Measurements from ENCODE around the gene MYOZ2.

The MYOZ2 gene

DNA sequence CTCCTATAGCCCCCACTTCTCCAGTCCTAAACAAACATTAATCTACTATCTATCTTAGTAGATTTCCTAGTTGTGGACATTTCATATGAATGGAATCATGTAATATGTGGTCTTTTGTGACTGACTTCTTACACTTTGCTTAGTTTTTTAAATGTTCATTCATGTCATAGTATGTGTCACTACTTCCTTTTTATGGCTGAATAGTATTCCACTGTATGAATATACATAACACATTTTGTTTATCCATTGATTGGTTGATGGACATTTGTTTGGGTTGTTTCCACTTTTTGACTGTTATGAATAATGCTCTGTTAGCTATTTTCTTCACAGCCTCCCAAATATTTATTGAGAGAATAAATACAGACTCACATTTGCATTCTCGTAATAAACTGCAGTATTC, 96.7 kb downstream of the MYOZ2 start:
- no peaks in the 10 kb centered on the region for H3K27me3 ChIP-seq (ENCODE audit: insufficient read depth, low read length)
- 0 out of 2 replicates have a peak, but pooled peaks cover 4% of the 10 kb centered on the region for H3K79me2 ChIP-seq (ENCODE audit: insufficient read depth, low read length)
- H2AFZ ChIP-seq (ENCODE audit: low read length) = no peak overlapping the region
- peaks cover 11% of the 10 kb centered on the region; the same call in 1 of the 2 replicates for H3K36me3 ChIP-seq (ENCODE audit: insufficient read depth, low read length)
- no peaks in the 10 kb centered on the region for H4K20me1 ChIP-seq (ENCODE audit: insufficient read depth, low read length)
- H3K9ac ChIP-seq (ENCODE audit: low read length) = no peak overlapping the region
- H3K4me3 ChIP-seq (ENCODE audit: low read depth, low read length, poor library complexity, severe bottlenecking) = no peak overlapping the region
- H3F3A ChIP-seq (ENCODE audit: insufficient read depth, low read length) = no peaks in the 10 kb centered on the region
- TF ChIP-seq, protein P1, sequence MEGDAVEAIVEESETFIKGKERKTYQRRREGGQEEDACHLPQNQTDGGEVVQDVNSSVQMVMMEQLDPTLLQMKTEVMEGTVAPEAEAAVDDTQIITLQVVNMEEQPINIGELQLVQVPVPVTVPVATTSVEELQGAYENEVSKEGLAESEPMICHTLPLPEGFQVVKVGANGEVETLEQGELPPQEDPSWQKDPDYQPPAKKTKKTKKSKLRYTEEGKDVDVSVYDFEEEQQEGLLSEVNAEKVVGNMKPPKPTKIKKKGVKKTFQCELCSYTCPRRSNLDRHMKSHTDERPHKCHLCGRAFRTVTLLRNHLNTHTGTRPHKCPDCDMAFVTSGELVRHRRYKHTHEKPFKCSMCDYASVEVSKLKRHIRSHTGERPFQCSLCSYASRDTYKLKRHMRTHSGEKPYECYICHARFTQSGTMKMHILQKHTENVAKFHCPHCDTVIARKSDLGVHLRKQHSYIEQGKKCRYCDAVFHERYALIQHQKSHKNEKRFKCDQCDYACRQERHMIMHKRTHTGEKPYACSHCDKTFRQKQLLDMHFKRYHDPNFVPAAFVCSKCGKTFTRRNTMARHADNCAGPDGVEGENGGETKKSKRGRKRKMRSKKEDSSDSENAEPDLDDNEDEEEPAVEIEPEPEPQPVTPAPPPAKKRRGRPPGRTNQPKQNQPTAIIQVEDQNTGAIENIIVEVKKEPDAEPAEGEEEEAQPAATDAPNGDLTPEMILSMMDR (IDR thresholded peaks at IDR 0.05; ENCODE audit: low read length) = no peak
- no peak for TF ChIP-seq EZH2 (IDR thresholded peaks at IDR 0.05; ENCODE audit: borderline replicate concordance, low read length)
- no peak overlapping the region for H3K27ac ChIP-seq (ENCODE audit: low read depth, low read length, poor library complexity, severe bottlenecking)
- no peaks in the 10 kb centered on the region for H3K9me3 ChIP-seq (ENCODE audit: low read length)
- no peak overlapping the region for H3K4me2 ChIP-seq (ENCODE audit: low read length)
- peaks cover 17% of the 10 kb centered on the region for H3K4me1 ChIP-seq (ENCODE audit: insufficient read depth, low read length, severe bottlenecking)
- H3K9me2 ChIP-seq (ENCODE audit: low read depth, low read length) = no peaks in the 10 kb centered on the region

DNA sequence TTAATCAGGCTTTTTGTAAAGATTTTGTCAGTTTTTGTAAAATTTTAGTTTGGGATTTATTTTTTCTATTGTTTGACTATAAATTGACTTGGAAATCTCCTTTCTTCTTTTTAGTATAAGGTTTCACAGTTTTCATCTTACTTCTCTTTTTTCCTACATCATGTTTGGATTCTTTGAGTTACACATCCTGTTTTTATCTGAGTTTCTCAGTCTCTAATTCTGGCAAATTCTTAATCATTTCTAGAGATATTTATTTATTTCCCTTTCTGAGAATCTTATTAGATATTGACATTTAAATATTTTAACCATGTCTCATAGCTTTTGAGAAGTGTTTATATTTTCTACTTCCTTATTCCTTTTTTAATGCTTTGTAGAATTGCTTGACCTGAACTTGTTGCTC, 97.6 kb downstream of the MYOZ2 start:
- H3K9me3 ChIP-seq (ENCODE audit: low read length) = no peaks in the 10 kb centered on the region
- H3K4me3 ChIP-seq (ENCODE audit: low read depth, low read length, poor library complexity, severe bottlenecking) = no peak overlapping the region
- no peaks in the 10 kb centered on the region for H4K20me1 ChIP-seq (ENCODE audit: insufficient read depth, low read length)
- H3K27me3 ChIP-seq (ENCODE audit: insufficient read depth, low read length) = no peaks in the 10 kb centered on the region
- H3K4me1 ChIP-seq (ENCODE audit: insufficient read depth, low read length, severe bottlenecking) = peaks cover 17% of the 10 kb centered on the region
- H3K79me2 ChIP-seq (ENCODE audit: insufficient read depth, low read length) = 0 out of 2 replicates have a peak, but pooled peaks cover 4% of the 10 kb centered on the region
- H3F3A ChIP-seq (ENCODE audit: insufficient read depth, low read length) = no peaks in the 10 kb centered on the region
- no peak overlapping the region for H3K27ac ChIP-seq (ENCODE audit: low read depth, low read length, poor library complexity, severe bottlenecking)
- H2AFZ ChIP-seq (ENCODE audit: low read length) = no peak overlapping the region
- H3K9me2 ChIP-seq (ENCODE audit: low read depth, low read length) = no peaks in the 10 kb centered on the region
- peaks cover 11% of the 10 kb centered on the region; the same call in 1 of the 2 replicates for H3K36me3 ChIP-seq (ENCODE audit: insufficient read depth, low read length)
- TF ChIP-seq EZH2 (IDR thresholded peaks at IDR 0.05; ENCODE audit: borderline replicate concordance, low read length) = no peak
- no peak overlapping the region for H3K9ac ChIP-seq (ENCODE audit: low read length)
- H3K4me2 ChIP-seq (ENCODE audit: low read length) = peak overlapping the region; percentile 17; the same call in 1 of the 2 replicates

DNA sequence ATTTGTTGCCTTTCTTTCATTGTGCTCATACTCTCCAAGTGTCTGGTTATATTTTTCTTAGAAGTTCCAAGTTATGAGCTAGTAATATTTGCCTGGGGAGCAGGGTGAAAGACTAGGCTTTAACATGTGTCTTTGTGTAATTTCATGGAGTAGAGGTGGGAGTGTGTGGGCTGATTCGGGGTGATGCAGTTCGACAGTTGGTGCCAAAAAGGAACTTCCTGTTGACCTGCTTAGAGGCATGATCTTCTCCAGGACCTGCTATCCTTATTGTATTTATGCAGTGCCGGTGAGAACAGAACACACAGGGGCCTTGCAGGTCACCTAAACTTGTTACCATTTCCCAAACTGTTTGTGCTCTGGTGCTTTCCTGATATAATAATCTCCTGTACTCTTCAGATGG, 98.1 kb downstream of the MYOZ2 start:
- no peak overlapping the region for H2AFZ ChIP-seq (ENCODE audit: low read length)
- H4K20me1 ChIP-seq (ENCODE audit: insufficient read depth, low read length) = no peaks in the 10 kb centered on the region
- no peaks in the 10 kb centered on the region for H3K9me3 ChIP-seq (ENCODE audit: low read length)
- no peak for TF ChIP-seq EZH2 (IDR thresholded peaks at IDR 0.05; ENCODE audit: borderline replicate concordance, low read length)
- TF ChIP-seq, protein P1 (IDR thresholded peaks at IDR 0.05; ENCODE audit: low read length) = no peak
- H3K4me2 ChIP-seq (ENCODE audit: low read length) = peak overlapping the region; percentile 17; the same call in 1 of the 2 replicates
- 0 out of 2 replicates have a peak, but pooled peaks cover 4% of the 10 kb centered on the region for H3K79me2 ChIP-seq (ENCODE audit: insufficient read depth, low read length)
- H3K9ac ChIP-seq (ENCODE audit: low read length) = no peak overlapping the region
- peaks cover 17% of the 10 kb centered on the region for H3K4me1 ChIP-seq (ENCODE audit: insufficient read depth, low read length, severe bottlenecking)
- H3K27ac ChIP-seq (ENCODE audit: low read depth, low read length, poor library complexity, severe bottlenecking) = peak overlapping the region; percentile 41
- peaks cover 11% of the 10 kb centered on the region; the same call in 1 of the 2 replicates for H3K36me3 ChIP-seq (ENCODE audit: insufficient read depth, low read length)
- H3K9me2 ChIP-seq (ENCODE audit: low read depth, low read length) = no peaks in the 10 kb centered on the region
- H3F3A ChIP-seq (ENCODE audit: insufficient read depth, low read length) = no peaks in the 10 kb centered on the region
- no peaks in the 10 kb centered on the region for H3K27me3 ChIP-seq (ENCODE audit: insufficient read depth, low read length)
- no peak overlapping the region for H3K4me3 ChIP-seq (ENCODE audit: low read depth, low read length, poor library complexity, severe bottlenecking)

DNA sequence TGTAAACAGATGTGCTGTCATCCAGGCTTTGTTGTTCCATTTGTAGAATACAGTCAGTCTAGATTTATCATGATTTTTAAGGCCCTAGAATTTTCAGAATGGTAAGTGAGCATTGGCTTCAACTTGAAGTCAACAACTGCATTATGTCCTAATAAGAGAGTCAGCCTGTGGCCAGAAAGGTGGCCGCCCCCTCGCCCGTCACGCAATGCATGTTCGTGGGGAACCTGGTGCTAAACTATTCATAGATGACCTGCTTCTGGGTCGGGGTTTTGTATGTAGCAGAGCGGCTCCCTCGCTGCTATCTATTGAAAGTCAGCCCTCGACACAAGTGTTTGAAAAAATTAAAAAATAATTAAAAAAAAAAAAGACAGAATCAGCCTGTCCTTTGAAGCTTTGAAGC, 101.6 kb downstream of the MYOZ2 start:
- Histone ChIP-seq H3K4me2 (ENCODE audit: low read length) (no peak overlapping the region), H3K4me3 (ENCODE audit: low read depth, low read length, poor library complexity, severe bottlenecking) (no peak overlapping the region), H3K27ac (ENCODE audit: low read depth, low read length, poor library complexity, severe bottlenecking) (no peak overlapping the region), H3K9me2 (ENCODE audit: low read depth, low read length) (no peaks in the 10 kb centered on the region), H3K4me1 (ENCODE audit: insufficient read depth, low read length, severe bottlenecking) (peaks cover 17% of the 10 kb centered on the region), H3F3A (ENCODE audit: insufficient read depth, low read length) (no peaks in the 10 kb centered on the region), H3K9ac (ENCODE audit: low read length) (no peak overlapping the region), H3K27me3 (ENCODE audit: insufficient read depth, low read length) (no peaks in the 10 kb centered on the region), H3K36me3 (ENCODE audit: insufficient read depth, low read length) (peaks cover 18% of the 10 kb centered on the region; the same call in 1 of the 2 replicates), H3K9me3 (ENCODE audit: low read length) (no peaks in the 10 kb centered on the region), H4K20me1 (ENCODE audit: insufficient read depth, low read length) (no peaks in the 10 kb centered on the region), H3K79me2 (ENCODE audit: insufficient read depth, low read length) (0 out of 2 replicates have a peak, but pooled peaks cover 4% of the 10 kb centered on the region), H2AFZ (ENCODE audit: low read length) (no peak overlapping the region)
- TF ChIP-seq, protein P1 (IDR thresholded peaks at IDR 0.05; ENCODE audit: low read length) = no peak
- TF ChIP-seq EZH2 (IDR thresholded peaks at IDR 0.05; ENCODE audit: borderline replicate concordance, low read length) = no peak

Measured in OCI-LY1 (cell line).